Motor neuron (in vitro differentiated cells): ENCODE measurements around the gene MET. TPM values are rescaled to one million over a fixed set of nuclear protein-coding genes. Genes with fewer than 3 reads are reported as not detected.

Source experiments
- ATAC-seq, 8 experiments: fragments of 200-7000 bp; cut with Tn5 transposase; replicated peaks in 6 of 8; 2 replicates each; pipeline ENCODE4 v1.8.0; 2021; ENCODE audit warnings: mild to moderate bottlenecking in 8 of 8, moderate library complexity in 8 of 8
- H3K27ac ChIP-seq, 2 donors: fragments of 250-450 bp; sonication (Bioruptor Pico); 2 replicates each; pipeline ENCODE4 v1.9.0; 2021; ENCODE audit warnings: antibody characterized with exemption in 2 of 2, mild to moderate bottlenecking in 2 of 2, moderate library complexity in 1 of 2
- H3K4me1 ChIP-seq, 2 donors: fragments of 250-450 bp; sonication (Bioruptor Pico); replicated peaks in 1 of 2; 2 replicates each; pipeline ENCODE4 v1.6.1; 2021; ENCODE audit warnings: antibody characterized with exemption in 2 of 2, mild to moderate bottlenecking in 2 of 2, moderate library complexity in 1 of 2
- H3K4me3 ChIP-seq, 5 donors: fragments of 250-450 bp; sonication (Bioruptor Pico); 2 replicates each; pipeline ENCODE4 v1.9.0; 2021; ENCODE audit warnings: antibody characterized with exemption in 5 of 5, mild to moderate bottlenecking in 5 of 5, moderate library complexity in 4 of 5
- WGBS, 10 experiments: fragments of 450-650 bp; shearing (Covaris generic); methylation state at CpG; one replicate each; pipeline ENCODE4 v1.0.0; 2022; 5-methylcytosine and 5-hydroxymethylcytosine counted together
- in situ Hi-C, 9 experiments: fragments of 400-800 bp; cut with MboI; loops; one replicate each; pipeline ENCODE4 v1.15.0; 2021; ENCODE audit warnings: low sequenced_read_pairs in 9 of 9, low pct_unique_long_range_greater_than_20kb in 2 of 9; ENCODE audit not compliant: unreplicated experiment in 9 of 9
- total RNA-seq, 8 experiments: library from RNA; unstranded; fragments of 300-600 nt; gene quantifications; 2 replicates each; pipeline versions ENCODE4 v1.2.3 to v1.2.4, GENCODE V29; 2022

The MET gene
- total RNA-seq, 8 experiments from 2014 or later, result 1.5 to 52.7 (median 6.9) TPM

DNA sequence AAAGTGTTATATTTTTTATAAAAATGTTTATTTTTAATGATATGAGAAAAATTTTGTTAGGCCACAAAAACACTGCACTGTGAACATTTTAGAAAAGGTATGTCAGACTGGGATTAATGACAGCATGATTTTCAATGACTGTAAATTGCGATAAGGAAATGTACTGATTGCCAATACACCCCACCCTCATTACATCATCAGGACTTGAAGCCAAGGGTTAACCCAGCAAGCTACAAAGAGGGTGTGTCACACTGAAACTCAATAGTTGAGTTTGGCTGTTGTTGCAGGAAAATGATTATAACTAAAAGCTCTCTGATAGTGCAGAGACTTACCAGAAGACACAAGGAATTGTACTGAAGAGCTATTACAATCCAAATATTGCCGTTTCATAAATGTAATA lies 125.6 kb downstream of the MET start:
- Histone ChIP-seq H3K27ac (no peak overlapping the region), H3K4me3 (no peak overlapping the region), H3K4me1 (peaks cover 2 to 30% of the 10 kb centered on the region in 2 donors)
- in situ Hi-C loops, result no loop called here
- ATAC-seq, result peak in 2 of 8 experiments; percentile 83 to 87
- WGBS, 10 experiments, result 7 to 94% (median 76%) methylated on average over 1 to 2 of the region's 2 CpGs; no CpG with 5 or more reads in 4 of the 10 experiments

DNA sequence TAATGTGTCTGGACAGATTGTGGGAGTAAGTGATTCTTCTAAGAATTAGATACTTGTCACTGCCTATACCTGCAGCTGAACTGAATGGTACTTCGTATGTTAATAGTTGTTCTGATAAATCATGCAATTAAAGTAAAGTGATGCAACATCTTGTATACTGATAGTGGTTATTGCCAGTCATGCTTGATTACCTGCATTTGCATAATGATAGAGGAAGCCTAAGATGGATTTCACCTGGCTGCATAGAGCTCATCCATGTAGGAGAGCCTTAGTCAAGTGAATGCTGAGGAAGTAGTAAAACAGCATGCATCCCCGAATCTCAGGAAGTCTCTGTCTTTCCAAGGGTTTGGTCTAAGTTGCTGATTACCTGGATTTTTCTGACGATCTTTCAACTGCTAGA lies 126.2 kb downstream of the MET start:
- WGBS, 10 experiments, result 25 to 92% (median 79%) methylated on average over 1 to 3 of the region's 3 CpGs
- ATAC-seq, result peak in 5 of 8 experiments; percentile 27 to 73 (median 30)
- in situ Hi-C loops, result no loop called here
- Histone ChIP-seq H3K27ac (no peak overlapping the region), H3K4me1 (peaks cover 7 to 31% of the 10 kb centered on the region in 2 donors), H3K4me3 (no peak overlapping the region)

DNA sequence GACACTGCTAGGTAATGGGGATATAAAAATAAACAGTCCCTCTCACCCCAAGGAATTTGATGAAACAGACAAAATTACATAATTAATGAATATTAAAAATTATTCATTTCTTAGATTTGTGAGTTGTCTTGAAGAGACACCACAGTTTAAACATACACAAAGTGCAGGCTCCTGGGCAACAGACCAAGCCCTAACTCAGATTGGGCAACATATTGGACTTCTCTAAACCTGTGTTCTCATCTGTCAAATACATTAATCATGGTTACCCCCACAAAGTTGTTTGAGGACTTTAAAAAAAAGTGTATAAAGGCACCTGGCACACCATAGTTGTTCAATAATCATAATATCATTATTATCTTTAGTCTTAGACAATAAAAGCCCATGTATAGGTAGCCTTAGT lies 127.9 kb downstream of the MET start:
- in situ Hi-C loops, result loop anchor here in 8 of 9 experiments (10.0 to 25.0 kb wide), 4 partner anchors 205 to 613 kb away; no protein-coding TSS in a partner anchor
- no peak overlapping the region for H3K27ac ChIP-seq
- H3K4me3 ChIP-seq, result no peak overlapping the region
- ATAC-seq, result no peak
- peaks cover 7 to 31% of the 10 kb centered on the region in 2 donors for H3K4me1 ChIP-seq

DNA sequence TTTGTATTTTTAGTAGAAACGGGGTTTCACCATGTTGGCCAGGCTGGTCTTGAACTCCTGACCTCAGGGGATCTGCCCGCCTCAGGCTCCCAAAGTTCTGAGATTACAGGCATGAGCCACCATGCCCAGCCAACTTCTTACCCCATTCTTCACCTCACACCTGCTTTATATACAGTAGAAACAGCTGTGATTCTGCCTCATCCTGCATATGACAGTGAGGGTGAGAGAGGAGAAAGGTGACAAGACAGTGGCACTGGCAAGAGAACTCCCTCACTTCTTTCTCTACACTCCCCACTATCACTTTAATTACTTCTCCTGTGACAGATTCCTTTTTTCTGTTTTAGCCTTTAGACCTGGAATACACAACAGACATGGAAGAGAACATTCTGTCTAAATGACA lies 128.6 kb downstream of the MET start:
- Histone ChIP-seq H3K4me3 (no peak overlapping the region), H3K4me1 (peaks cover 7 to 31% of the 10 kb centered on the region in 2 donors), H3K27ac (peak overlapping the region in 1 of 2 donors; percentile 6)
- in situ Hi-C loops, result loop anchor here in 8 of 9 experiments (10.0 to 25.0 kb wide), 4 partner anchors 206 to 613 kb away; no protein-coding TSS in a partner anchor
- 80 to 100% (median 88%) methylated on average over 1 to 2 of the region's 2 CpGs; no CpG with 5 or more reads in 6 of the 10 experiments for WGBS, 10 experiments
- ATAC-seq, result no peak

DNA sequence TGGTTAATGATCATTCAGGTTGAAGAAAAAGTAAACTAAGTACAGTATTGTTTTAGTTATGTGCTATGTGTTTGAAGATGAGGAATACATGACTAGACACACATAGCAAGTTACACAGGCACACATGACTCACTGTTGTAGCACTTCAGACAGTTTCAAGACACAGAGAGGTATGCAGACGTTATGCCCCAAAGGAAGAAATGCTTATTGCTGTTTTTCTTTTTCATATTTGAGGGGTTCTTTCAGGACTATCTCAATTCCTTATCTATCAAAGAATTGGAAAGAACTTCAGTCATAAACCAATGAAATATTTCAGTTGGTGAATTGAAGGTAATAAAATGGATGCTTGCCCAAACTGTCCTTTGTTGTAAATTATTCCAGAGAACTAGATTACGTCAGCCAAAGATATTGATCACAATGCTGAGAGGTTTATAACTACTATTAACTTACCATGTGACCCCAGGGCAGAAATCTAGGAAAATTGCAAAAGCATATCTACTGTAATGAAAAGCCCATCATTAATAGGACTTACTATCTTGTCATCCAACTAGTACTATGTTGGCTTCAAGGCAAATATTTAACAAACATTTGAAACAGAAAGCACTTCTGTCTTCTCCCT lies 129.2 kb downstream of the MET start:
- in situ Hi-C loops, result loop anchor here in 8 of 9 experiments (10.0 to 25.0 kb wide), 4 partner anchors 206 to 614 kb away; no protein-coding TSS in a partner anchor
- ATAC-seq, result peak; percentile 37 to 79 (median 58)
- Histone ChIP-seq H3K4me3 (no peak overlapping the region), H3K27ac (no peak overlapping the region), H3K4me1 (peaks cover 7 to 31% of the 10 kb centered on the region in 2 donors)
- 0 to 100% (median 44%) methylated on average over 1 to 2 of the region's 2 CpGs; no CpG with 5 or more reads in 2 of the 10 experiments for WGBS, 10 experiments

DNA sequence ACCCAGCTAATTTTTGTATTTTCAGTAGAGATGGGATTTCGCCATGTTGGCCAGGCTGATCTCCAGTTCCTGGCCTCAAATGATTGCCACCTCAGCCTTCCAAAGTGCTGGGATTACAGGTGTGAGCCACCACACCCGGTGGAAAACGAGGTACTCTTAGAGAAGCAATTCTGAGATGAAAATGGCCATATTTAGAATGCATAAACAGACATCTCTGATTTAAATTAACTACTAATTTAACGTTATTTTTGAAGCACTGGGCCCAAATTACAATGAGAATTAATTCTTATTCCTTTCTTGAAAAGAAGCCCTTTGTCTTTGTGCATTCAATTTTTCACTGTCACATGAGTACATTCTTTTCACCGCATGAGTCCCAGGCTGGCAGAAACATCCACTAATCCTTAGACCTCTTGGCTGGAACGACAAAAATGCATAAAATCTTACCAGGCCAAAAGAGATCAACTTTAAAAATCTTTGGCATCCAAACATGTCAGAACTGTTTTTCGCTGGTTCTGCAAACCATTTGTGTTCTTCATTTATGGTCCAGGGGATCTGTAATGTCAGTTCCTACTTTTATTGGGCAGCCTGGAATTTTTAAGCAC lies 130.2 kb downstream of the MET start:
- WGBS, 10 experiments, result 3 to 83% (median 68%) methylated on average over 1 to 7 of the region's 7 CpGs; no CpG with 5 or more reads in 1 of the 10 experiments
- Histone ChIP-seq H3K27ac (no peak overlapping the region), H3K4me3 (no peak overlapping the region), H3K4me1 (peaks cover 7 to 31% of the 10 kb centered on the region in 2 donors)
- peak in 1 of 8 experiments; percentile 41 for ATAC-seq
- in situ Hi-C loops, result loop anchor here in 8 of 9 experiments (10.0 to 25.0 kb wide), 4 partner anchors 207 to 615 kb away; no protein-coding TSS in a partner anchor

DNA sequence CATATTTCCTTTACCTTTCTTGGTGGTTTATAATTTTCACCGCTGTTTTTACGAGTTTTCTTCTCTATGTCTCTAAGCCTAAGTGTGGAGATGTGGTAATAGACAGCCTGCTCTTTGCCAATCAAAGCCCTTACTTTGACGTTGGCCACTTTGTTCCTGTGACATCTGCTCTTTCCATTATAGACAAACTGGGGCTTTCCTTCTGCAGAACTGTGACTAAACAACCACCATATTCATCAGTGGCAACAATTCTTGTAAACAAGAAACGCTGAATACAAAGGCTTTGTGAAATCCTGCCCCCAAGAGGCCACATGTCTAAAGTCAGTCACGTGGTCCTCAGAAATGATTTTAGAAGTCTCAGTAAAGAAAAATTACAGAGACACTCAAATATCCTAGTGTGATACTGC lies 130.8 kb downstream of the MET start:
- in situ Hi-C loops, result loop anchor here in 8 of 9 experiments (10.0 to 25.0 kb wide), 4 partner anchors 208 to 615 kb away; no protein-coding TSS in a partner anchor
- H3K4me1 ChIP-seq, result peaks cover 7 to 29% of the 10 kb centered on the region in 2 donors
- ATAC-seq, result peak in 5 of 8 experiments; percentile 40 to 69 (median 52)
- H3K27ac ChIP-seq, result no peak overlapping the region
- WGBS, 10 experiments, result 25 to 68% (median 60%) methylated on average over 3 to 5 of the region's 5 CpGs; no CpG with 5 or more reads in 3 of the 10 experiments
- no peak overlapping the region for H3K4me3 ChIP-seq

DNA sequence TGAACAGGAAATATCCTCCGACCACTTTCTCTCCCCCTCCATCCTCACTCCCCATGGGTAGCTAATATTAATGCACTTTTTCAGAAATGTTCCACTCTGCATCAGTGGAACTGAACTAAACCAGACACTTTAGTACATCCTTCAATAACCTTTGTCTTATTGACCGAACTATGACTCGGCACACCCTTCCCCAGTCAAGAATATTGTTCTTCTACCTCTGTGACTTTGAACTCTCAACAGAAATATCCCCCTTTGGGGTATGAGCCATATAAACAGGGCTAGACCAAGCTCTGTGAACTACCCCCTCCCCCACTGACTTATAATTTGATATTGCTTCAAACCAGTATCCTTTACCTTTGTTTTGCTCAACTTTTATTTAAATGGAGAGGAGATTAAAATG lies 132.5 kb downstream of the MET start:
- H3K27ac ChIP-seq, result no peak overlapping the region
- peaks cover 7 to 18% of the 10 kb centered on the region in 2 donors for H3K4me1 ChIP-seq
- no peak for ATAC-seq
- H3K4me3 ChIP-seq, result no peak overlapping the region
- in situ Hi-C loops, result loop anchor here in 8 of 9 experiments (10.0 to 25.0 kb wide), 4 partner anchors 210 to 617 kb away; no protein-coding TSS in a partner anchor
- WGBS, 10 experiments, result 56 to 100% (median 96%) methylated on average over 1 to 3 of the region's 3 CpGs

DNA sequence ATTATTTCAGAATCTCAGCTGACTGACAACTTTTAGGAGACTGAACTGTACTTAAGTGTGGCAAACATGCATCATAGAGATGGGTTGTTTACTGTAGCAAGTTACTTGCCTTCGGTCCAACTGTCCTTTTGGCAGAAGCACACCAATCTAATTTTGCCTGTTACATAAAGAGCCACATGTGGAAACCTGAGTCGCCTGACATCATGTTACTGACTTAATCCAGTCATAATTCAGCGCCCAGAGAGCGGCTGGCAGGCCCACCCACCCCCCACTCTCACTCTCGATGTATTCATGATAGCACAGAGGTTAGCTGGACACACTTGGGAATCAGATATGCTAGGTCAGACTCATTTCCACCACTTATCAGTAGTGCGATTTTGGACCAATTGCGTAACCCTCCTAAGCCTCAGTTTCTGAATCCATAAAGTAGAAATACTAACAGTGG lies 133.1 kb downstream of the MET start:
- H3K4me3 ChIP-seq, result no peak overlapping the region
- peaks cover 7 to 22% of the 10 kb centered on the region in 2 donors for H3K4me1 ChIP-seq
- in situ Hi-C loops, result loop anchor here in 8 of 9 experiments (5.0 to 25.0 kb wide), 5 partner anchors 210 to 618 kb away; no protein-coding TSS in a partner anchor
- H3K27ac ChIP-seq, result no peak overlapping the region
- peak in 4 of 8 experiments; percentile 9 to 50 (median 27) for ATAC-seq
- 18 to 100% (median 65%) methylated on average over 1 to 7 of the region's 7 CpGs; no CpG with 5 or more reads in 1 of the 10 experiments for WGBS, 10 experiments

DNA sequence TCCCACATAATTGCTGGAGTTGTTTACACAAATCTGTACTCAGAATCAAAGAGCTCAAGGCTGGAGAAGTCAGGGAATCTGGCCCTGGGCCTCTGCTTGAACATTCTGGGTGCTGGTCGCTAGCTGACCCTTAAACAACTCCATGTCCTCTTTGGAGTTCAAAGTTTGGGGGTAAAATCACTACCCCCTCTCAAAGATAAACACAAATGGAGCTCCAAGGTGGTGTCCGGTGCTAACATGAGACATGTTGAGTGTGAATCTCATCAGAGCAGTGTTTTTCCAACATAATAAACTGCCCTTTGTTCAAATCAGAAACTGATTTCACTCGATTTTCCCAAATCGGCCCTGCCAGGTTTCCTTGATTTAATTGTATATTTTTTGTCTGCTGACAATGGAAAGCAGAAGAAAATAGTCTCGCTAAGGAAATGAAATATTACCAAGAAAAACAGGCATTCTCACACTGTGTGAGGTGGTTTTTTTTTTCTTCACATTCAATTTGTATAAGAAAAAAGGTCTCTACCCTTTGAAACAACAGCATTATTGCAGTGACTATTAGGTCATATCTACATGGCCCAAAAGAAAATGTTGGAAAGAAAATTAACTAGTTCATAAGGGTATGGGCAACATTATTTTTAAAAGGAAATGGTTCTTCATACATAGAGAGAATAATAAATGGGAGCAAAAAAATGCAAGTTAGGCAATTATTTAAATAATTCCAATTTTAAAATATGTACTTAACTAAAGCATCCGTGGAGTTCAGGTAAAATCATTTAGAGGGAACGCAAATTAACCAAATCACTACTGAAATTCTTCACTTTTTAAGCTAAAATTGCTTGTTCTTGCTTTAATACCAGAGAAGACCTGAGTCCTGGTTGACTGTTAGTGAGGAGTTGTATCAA lies 134.3 kb downstream of the MET start:
- in situ Hi-C loops, result loop anchor here in 8 of 9 experiments (5.0 to 25.0 kb wide), 5 partner anchors 211 to 619 kb away; no protein-coding TSS in a partner anchor
- Histone ChIP-seq H3K4me3 (no peak overlapping the region), H3K27ac (no peak overlapping the region), H3K4me1 (peaks cover 7 to 23% of the 10 kb centered on the region in 2 donors)
- 75 to 98% (median 86%) methylated on average over 2 to 7 of the region's 7 CpGs for WGBS, 10 experiments
- no peak for ATAC-seq

DNA sequence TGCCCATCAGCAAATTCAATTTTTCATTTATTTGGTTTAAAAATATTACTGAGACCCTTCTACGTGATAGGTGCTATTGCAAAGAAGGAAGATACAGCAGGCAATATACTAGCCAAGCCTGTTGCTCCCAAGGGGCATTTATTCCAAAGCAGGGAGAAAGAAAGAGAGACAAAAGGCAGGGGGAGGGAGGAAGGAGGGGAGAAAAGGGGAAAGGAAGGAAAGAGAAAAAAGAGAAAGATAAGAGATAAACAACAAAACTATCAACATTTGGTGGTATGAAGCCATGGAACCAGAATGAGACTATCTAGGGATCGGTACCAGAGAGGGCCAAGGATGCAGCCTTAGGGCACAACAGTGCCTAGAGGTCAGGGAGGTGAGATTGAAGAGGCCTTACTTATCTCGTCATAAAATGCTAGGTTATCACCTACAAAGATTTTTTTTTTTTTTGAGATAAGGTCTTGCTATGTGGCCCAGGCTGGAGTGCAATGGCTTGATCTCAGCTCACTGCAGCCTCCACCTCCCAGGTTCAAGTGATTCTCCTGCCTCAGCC lies 135.1 kb downstream of the MET start:
- 88 to 100% (median 96%) methylated on average over 2 to 3 of the region's 3 CpGs; no CpG with 5 or more reads in 1 of the 10 experiments for WGBS, 10 experiments
- in situ Hi-C loops, result loop anchor here in 8 of 9 experiments (5.0 to 25.0 kb wide), 5 partner anchors 212 to 620 kb away; no protein-coding TSS in a partner anchor

More for the DNA sequence above, 135.1 kb downstream of the MET start:
- no peak for ATAC-seq
- no peak overlapping the region for H3K27ac ChIP-seq
- peaks cover 7 to 17% of the 10 kb centered on the region in 2 donors for H3K4me1 ChIP-seq
- H3K4me3 ChIP-seq, result no peak overlapping the region
